Jurkat, Clone E6-1 (cell line): ENCODE measurements around the gene CERT1.
"Not testable (repeated sequence)": the region's sequence is repeated elsewhere in the genome, so short reads cannot be mapped to it uniquely, and the experiment has no call there.

Experiments used
- DNase-seq: peaks from one replicate; pipeline ENCODE4 v3.0.0-alpha.2; 2011; ENCODE audit warnings: low read depth, low spot score
- H3K4me3 ChIP-seq: 2 replicates; pipeline ENCODE4 v1.5.1; 2011; ENCODE audit warnings: mild to moderate bottlenecking, low read length, control low read depth, moderate library complexity

Gene CERT1

GRCh38 chr5:75335952-75336614 lies 175.3 kb downstream of the CERT1 start:
- peak; percentile 56 for DNase-seq
- H3K4me3 ChIP-seq = peak overlapping the region; percentile 78

- no peak for DNase-seq
- no peak overlapping the region for H3K4me3 ChIP-seq
These were observed 175.9 kb downstream of the CERT1 start for GRCh38 chr5:75335486-75335885.

GRCh38 chr5:75334413-75334812 lies 177.0 kb downstream of the CERT1 start:
- not testable (repeated sequence) for DNase-seq, H3K4me3 ChIP-seq

GRCh38 chr5:75333759-75334158 lies 177.7 kb downstream of the CERT1 start:
- not testable (repeated sequence) for DNase-seq, H3K4me3 ChIP-seq

- peak; percentile 24 for DNase-seq
- no peak overlapping the region for H3K4me3 ChIP-seq
These were observed 180.0 kb downstream of the CERT1 start for GRCh38 chr5:75331095-75332090.

- H3K4me3 ChIP-seq = no peak overlapping the region
- no peak for DNase-seq
These were observed 181.0 kb downstream of the CERT1 start for GRCh38 chr5:75330404-75330803.
